Neural crest cell (in vitro differentiated cells): ENCODE data around the gene UNC5B. TPM values are rescaled to one million over a fixed set of nuclear protein-coding genes. Genes with fewer than 3 reads are reported as not detected.

Experiments
- DNase-seq: peaks from one replicate; pipeline ENCODE4 v3.0.0; 2021; ENCODE audit warnings: low read depth, mixed read lengths, low spot score
- H3K27ac Mint-ChIP-seq: one replicate; pipeline ENCODE4 v1.8.0; 2021; ENCODE audit warnings: mild to moderate bottlenecking, mixed read lengths; ENCODE audit not compliant: unreplicated experiment
- H3K27me3 Mint-ChIP-seq: 2 replicates; pipeline ENCODE4 v1.8.0; 2021; ENCODE audit warnings: low read depth, mild to moderate bottlenecking, mixed read lengths
- H3K36me3 Mint-ChIP-seq: 2 replicates; pipeline ENCODE4 v1.8.0; 2021; ENCODE audit warnings: low read depth, mild to moderate bottlenecking, mixed read lengths
- H3K4me1 Mint-ChIP-seq: 2 replicates; pipeline ENCODE4 v1.8.0; 2021; ENCODE audit warnings: mixed read lengths
- H3K4me3 Mint-ChIP-seq: one replicate; pipeline ENCODE4 v1.8.0; 2021; ENCODE audit warnings: mild to moderate bottlenecking, mixed read lengths
- H3K9me3 Mint-ChIP-seq: 2 replicates; pipeline ENCODE4 v1.8.0; 2021; ENCODE audit warnings: mixed read lengths
- CTCF ChIP-seq: fragments of 200-600 bp; sonication (generic); conservative IDR thresholded peaks from 2 replicates; pipeline ENCODE4 v1.5.0; 2021; ENCODE audit warnings: antibody characterized with exemption, mild to moderate bottlenecking
- total RNA-seq: library from RNA; stranded (reverse); gene quantifications from 2 replicates; pipeline ENCODE4 v1.2.1, GENCODE V29; 2021

UNC5B gene
- total RNA-seq, 1 donor from 2014 or later = 1.3 TPM

- TF ChIP-seq CTCF = no peak
- Mint-ChIP-seq H3K4me3 (no peak overlapping the region), H3K36me3 (no peaks in the 10 kb centered on the region), H3K27me3 (no peaks in the 10 kb centered on the region), H3K27ac (no peak overlapping the region), H3K4me1 (peaks cover 41% of the 10 kb centered on the region), H3K9me3 (no peaks in the 10 kb centered on the region)
- DNase-seq = no peak
These were observed 31.5 kb downstream of the UNC5B start for GRCh38 chr10:71243756-71244395.

GRCh38 chr10:71244431-71245419 lies 32.4 kb downstream of the UNC5B start:
- H3K4me3 Mint-ChIP-seq = no peak overlapping the region
- H3K36me3 Mint-ChIP-seq = no peaks in the 10 kb centered on the region
- H3K27me3 Mint-ChIP-seq = no peaks in the 10 kb centered on the region
- no peak for DNase-seq
- H3K9me3 Mint-ChIP-seq = no peaks in the 10 kb centered on the region
- H3K4me1 Mint-ChIP-seq = peaks cover 42% of the 10 kb centered on the region
- H3K27ac Mint-ChIP-seq = no peak overlapping the region
- no peak for TF ChIP-seq CTCF

GRCh38 chr10:71245420-71246325 lies 33.3 kb downstream of the UNC5B start:
- TF ChIP-seq CTCF = no peak
- Mint-ChIP-seq H3K4me1 (peaks cover 35% of the 10 kb centered on the region), H3K27ac (no peak overlapping the region), H3K36me3 (no peaks in the 10 kb centered on the region), H3K27me3 (no peaks in the 10 kb centered on the region), H3K4me3 (no peak overlapping the region), H3K9me3 (no peaks in the 10 kb centered on the region)
- no peak for DNase-seq

GRCh38 chr10:71246591-71247413 lies 34.4 kb downstream of the UNC5B start:
- H3K36me3 Mint-ChIP-seq = no peaks in the 10 kb centered on the region
- no peak overlapping the region for H3K4me3 Mint-ChIP-seq
- no peaks in the 10 kb centered on the region for H3K9me3 Mint-ChIP-seq
- DNase-seq = no peak
- TF ChIP-seq CTCF = no peak
- H3K27me3 Mint-ChIP-seq = no peaks in the 10 kb centered on the region
- peaks cover 32% of the 10 kb centered on the region for H3K4me1 Mint-ChIP-seq
- H3K27ac Mint-ChIP-seq = no peak overlapping the region
